BE2C (cell line): ENCODE measurements around the gene AMMECR1L.
"Not testable (repeated sequence)": the region's sequence is repeated elsewhere in the genome, so short reads cannot be mapped to it uniquely, and the experiment has no call there.

Source experiments
- DNase-seq: peaks from one replicate; pipeline ENCODE4 v3.0.0-alpha.2; 2020
- H3K27me3 ChIP-seq: fragments of 250-450 bp; sonication (Bioruptor Pico); 2 replicates; pipeline ENCODE4 v1.5.1; 2020; ENCODE audit warnings: mild to moderate bottlenecking
- H3K36me3 ChIP-seq: fragments of 250-450 bp; sonication (Bioruptor Pico); 2 replicates; pipeline ENCODE4 v1.5.1; 2020; ENCODE audit warnings: mild to moderate bottlenecking
- H3K4me1 ChIP-seq: fragments of 250-450 bp; sonication (Bioruptor Pico); 2 replicates; pipeline ENCODE4 v1.5.1; 2020
- H3K4me3 ChIP-seq: 2 replicates; pipeline ENCODE4 v1.5.1; 2011; ENCODE audit warnings: low read depth, low read length
- H3K9me3 ChIP-seq: fragments of 250-450 bp; sonication (Bioruptor Pico); 2 replicates; pipeline ENCODE4 v1.5.1; 2020
- TF ChIP-seq, protein P1 (sequence below): IDR thresholded peaks from 2 replicates; pipeline ENCODE4 v1.5.1; 2012; ENCODE audit warnings: mild to moderate bottlenecking, low read depth, low read length

Gene AMMECR1L

GRCh38 chr2:127901339-127902056, 15.7 kb upstream of the AMMECR1L start:
- Histone ChIP-seq H3K36me3 (no peaks in the 10 kb centered on the region), H3K9me3 (no peaks in the 10 kb centered on the region), H3K27me3 (no peaks in the 10 kb centered on the region), H3K4me1 (no peaks in the 10 kb centered on the region), H3K4me3 (no peak overlapping the region)
- TF ChIP-seq, protein P1, sequence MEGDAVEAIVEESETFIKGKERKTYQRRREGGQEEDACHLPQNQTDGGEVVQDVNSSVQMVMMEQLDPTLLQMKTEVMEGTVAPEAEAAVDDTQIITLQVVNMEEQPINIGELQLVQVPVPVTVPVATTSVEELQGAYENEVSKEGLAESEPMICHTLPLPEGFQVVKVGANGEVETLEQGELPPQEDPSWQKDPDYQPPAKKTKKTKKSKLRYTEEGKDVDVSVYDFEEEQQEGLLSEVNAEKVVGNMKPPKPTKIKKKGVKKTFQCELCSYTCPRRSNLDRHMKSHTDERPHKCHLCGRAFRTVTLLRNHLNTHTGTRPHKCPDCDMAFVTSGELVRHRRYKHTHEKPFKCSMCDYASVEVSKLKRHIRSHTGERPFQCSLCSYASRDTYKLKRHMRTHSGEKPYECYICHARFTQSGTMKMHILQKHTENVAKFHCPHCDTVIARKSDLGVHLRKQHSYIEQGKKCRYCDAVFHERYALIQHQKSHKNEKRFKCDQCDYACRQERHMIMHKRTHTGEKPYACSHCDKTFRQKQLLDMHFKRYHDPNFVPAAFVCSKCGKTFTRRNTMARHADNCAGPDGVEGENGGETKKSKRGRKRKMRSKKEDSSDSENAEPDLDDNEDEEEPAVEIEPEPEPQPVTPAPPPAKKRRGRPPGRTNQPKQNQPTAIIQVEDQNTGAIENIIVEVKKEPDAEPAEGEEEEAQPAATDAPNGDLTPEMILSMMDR: no peak
- DNase-seq: no peak

- TF ChIP-seq, protein P1: no peak
- no peaks in the 10 kb centered on the region for H3K4me1 ChIP-seq
- H3K27me3 ChIP-seq: no peaks in the 10 kb centered on the region
- H3K9me3 ChIP-seq: no peaks in the 10 kb centered on the region
- no peaks in the 10 kb centered on the region for H3K36me3 ChIP-seq
- no peak for DNase-seq
- no peak overlapping the region for H3K4me3 ChIP-seq
Measured at GRCh38 chr2:127897531-127898211, 11.9 kb upstream of the AMMECR1L start.

DNA sequence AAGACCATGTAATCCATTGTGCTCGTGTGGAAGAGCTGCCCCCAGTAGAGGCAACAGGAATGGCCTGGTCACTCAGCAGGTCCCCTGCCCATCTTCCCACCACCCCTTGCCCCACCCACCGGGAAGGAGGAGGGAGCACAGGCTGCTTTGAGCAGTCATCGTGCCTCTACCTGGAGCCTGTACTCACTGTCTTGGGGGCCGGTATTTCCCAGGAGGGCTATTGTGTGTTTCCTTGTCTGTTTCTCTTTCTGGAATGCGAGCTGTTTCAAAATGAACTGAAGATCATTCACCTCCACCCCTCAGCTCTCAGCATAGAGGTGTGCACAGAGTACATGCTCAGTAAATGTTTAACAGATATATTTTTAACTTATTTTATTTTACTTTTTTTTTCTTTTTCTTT, 7.7 kb upstream of the AMMECR1L start:
- Histone ChIP-seq H3K4me1 (no peaks in the 10 kb centered on the region), H3K36me3 (no peaks in the 10 kb centered on the region), H3K27me3 (no peaks in the 10 kb centered on the region), H3K9me3 (no peaks in the 10 kb centered on the region), H3K4me3 (no peak overlapping the region)
- no peak for DNase-seq
- TF ChIP-seq, protein P1: no peak

DNA sequence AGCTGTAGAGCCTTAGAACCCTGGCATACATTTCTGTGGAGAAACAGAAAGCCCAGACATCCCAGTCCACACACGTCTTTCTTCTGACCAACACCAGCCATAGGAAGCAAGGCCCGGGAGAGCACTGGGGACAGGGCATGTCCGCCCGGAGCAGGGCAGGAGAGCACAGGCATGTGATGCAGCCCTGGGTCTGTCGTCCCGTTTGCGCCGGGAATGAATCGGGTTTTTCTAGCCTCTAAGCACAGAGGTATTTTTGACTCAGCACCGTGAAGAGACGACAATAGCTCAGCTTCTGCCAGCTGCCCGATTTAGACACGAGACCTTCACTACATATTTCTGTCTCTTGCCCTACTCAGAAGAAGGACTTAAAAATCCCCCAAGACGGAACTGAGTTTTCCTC, 7.3 kb upstream of the AMMECR1L start:
- H3K9me3 ChIP-seq: no peaks in the 10 kb centered on the region
- no peaks in the 10 kb centered on the region for H3K4me1 ChIP-seq
- no peaks in the 10 kb centered on the region for H3K27me3 ChIP-seq
- DNase-seq: no peak
- TF ChIP-seq, protein P1: no peak
- no peaks in the 10 kb centered on the region for H3K36me3 ChIP-seq
- H3K4me3 ChIP-seq: no peak overlapping the region

DNA sequence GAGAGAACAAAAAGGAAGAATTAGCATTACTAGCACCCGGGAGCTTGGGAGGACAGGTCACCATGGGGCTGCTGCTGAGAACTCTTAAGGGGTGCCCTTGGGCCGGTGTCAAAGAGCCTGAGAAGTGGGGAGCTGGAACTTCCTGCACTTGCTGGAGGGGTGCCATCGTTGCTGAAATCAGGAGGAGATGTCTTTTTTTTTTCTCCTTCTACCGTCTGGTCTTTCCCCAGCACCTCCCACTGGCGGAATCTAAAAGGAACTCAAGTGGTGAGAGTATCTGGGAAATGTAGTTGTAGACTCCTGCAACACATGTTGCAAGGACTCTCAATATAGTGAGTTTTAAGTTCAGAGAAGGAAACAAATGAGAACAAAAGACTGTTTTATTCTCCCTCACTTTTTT, 6.1 kb upstream of the AMMECR1L start:
- no peak overlapping the region for H3K4me3 ChIP-seq
- DNase-seq: no peak
- TF ChIP-seq, protein P1: no peak

DNA sequence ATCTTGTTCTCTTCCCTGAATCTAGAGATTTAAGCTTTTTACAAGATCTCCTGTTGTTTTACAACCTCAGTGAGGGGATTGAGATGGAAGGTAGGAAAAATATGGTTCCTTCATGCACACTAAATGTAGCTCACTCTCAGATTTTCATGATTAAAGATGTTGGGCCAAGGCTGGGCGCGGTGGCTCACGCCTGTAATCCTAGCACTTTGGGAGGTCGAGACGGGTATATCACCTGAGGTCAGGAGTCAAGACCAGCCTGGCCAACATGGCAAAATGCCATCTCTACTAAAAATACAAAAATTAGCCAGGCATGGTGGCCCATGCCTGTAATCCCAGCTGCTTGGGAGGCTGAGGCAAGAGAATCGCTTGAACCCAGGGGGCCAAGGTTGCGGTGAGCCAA, 5.0 kb upstream of the AMMECR1L start:
- not testable (repeated sequence) for H3K36me3 ChIP-seq, H3K4me3 ChIP-seq, H3K4me1 ChIP-seq, H3K27me3 ChIP-seq, H3K9me3 ChIP-seq, DNase-seq

More for the DNA sequence above, 6.1 kb upstream of the AMMECR1L start:
- H3K36me3 ChIP-seq: no peaks in the 10 kb centered on the region
- no peaks in the 10 kb centered on the region for H3K27me3 ChIP-seq
- H3K9me3 ChIP-seq: no peaks in the 10 kb centered on the region
- H3K4me1 ChIP-seq: no peaks in the 10 kb centered on the region
